T-helper 1 cell treated with Interleukin-12 subunit alpha and Interleukin-12 subunit beta and Interleukin-4 antibody, amounts not matched to agents 30 μg/mL and 1 μg/mL, for 36 hours (primary cell): ENCODE measurements around the gene PAM.

Source experiments
- H3K27ac Mint-ChIP-seq: one replicate; pipeline ENCODE4 v1.8.0; 2021; ENCODE audit warnings: mild to moderate bottlenecking, mixed read lengths
- H3K27me3 Mint-ChIP-seq: one replicate; pipeline ENCODE4 v1.8.0; 2021; ENCODE audit warnings: low read depth, mixed read lengths
- H3K36me3 Mint-ChIP-seq: one replicate; pipeline ENCODE4 v1.8.0; 2021; ENCODE audit warnings: low read depth, mixed read lengths
- H3K4me1 Mint-ChIP-seq: one replicate; pipeline ENCODE4 v1.8.0; 2021; ENCODE audit warnings: low read depth, mixed read lengths
- H3K4me3 Mint-ChIP-seq: one replicate; pipeline ENCODE4 v1.8.0; 2021; ENCODE audit warnings: mild to moderate bottlenecking, moderate library complexity, mixed read lengths
- H3K9me3 Mint-ChIP-seq: one replicate; pipeline ENCODE4 v1.8.0; 2021; ENCODE audit warnings: mixed read lengths

The PAM gene

DNA sequence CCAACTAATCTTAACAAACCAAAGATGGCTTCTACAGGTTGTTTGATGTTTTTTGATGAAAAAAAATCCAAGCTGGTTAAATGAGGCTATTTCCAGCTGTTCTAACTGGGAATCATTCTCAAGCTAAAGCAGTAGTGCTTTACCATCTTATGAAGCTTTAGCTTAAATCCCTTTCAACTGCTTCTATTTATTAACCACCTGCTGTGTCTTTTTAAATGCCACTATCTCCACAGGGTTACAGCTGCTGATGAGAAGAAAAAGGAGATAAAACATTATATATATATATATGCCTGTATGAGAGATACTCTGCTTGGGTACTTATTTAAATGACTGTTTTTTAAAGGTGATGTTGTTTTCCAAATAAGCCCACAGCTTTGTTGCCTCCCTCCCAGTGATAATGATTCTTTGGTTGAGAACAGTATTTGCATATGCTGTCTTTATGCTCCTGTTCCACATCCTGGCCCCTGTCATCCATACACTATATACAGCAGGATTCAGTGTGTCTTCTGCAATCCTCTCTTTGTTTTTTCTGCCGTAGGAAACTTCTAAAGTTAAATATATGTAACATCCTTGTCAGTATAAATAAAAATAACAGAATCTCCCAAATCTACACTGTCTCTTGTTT, 164.0 kb downstream of the PAM start:
- no peaks in the 10 kb centered on the region for H3K36me3 Mint-ChIP-seq
- H3K4me1 Mint-ChIP-seq: no peaks in the 10 kb centered on the region
- H3K27ac Mint-ChIP-seq: no peak overlapping the region
- H3K9me3 Mint-ChIP-seq: no peaks in the 10 kb centered on the region
- H3K4me3 Mint-ChIP-seq: no peak overlapping the region
- no peaks in the 10 kb centered on the region for H3K27me3 Mint-ChIP-seq

DNA sequence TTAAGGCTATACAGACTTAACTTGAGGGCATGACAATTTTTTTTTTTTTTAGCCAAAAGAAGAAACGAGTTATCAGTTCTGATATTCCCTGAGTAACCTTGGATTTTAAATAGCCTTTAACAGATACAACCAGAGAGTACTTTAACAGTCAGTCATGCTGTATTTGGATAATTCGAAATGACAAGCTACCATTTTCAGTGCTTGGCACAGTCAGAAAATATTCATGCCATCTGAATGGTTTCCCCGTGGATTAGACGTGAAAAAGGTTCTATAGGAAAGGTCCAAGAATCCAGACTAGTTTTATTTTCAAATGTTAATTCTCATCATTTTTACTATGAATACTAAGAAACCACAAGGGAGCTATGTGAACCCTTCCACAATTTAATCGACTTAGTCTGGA, 165.7 kb downstream of the PAM start:
- Mint-ChIP-seq H3K4me3 (no peak overlapping the region), H3K36me3 (no peaks in the 10 kb centered on the region), H3K4me1 (no peaks in the 10 kb centered on the region), H3K27me3 (no peaks in the 10 kb centered on the region), H3K27ac (no peak overlapping the region), H3K9me3 (no peaks in the 10 kb centered on the region)

DNA sequence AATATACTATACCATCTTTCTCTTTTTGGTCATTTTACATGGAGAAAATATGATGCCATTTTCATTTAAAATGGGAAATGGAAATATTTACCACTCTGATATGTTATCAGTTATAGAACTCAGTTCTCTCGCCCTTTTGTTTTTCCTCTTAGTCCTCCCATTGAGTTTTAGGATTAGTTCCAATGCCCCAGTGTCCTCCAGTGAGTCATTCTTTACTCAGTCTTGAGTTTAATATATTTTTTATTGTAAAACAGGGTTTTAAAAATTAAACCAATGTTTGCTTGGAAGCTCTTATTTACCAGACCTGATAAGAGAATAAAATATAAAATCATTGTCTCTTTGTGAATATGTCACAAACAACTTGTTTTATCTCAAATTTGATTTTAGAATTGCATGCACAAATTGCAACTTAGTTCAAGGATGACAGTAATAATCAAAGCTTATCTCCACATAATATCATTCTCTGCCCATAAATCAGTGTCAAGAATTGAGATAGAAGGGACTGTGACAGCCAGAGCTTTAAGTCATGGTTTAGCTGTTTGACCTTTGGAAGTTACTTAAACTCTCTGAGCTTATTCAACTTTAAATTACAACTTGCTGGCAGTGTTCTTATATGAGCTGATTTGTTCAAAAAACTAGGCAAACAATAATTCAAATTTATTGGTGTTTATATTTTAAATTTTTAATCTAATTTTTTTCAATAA, 166.4 kb downstream of the PAM start:
- Mint-ChIP-seq H3K4me1 (no peaks in the 10 kb centered on the region), H3K27ac (no peak overlapping the region), H3K4me3 (no peak overlapping the region), H3K36me3 (no peaks in the 10 kb centered on the region), H3K9me3 (no peaks in the 10 kb centered on the region), H3K27me3 (no peaks in the 10 kb centered on the region)

DNA sequence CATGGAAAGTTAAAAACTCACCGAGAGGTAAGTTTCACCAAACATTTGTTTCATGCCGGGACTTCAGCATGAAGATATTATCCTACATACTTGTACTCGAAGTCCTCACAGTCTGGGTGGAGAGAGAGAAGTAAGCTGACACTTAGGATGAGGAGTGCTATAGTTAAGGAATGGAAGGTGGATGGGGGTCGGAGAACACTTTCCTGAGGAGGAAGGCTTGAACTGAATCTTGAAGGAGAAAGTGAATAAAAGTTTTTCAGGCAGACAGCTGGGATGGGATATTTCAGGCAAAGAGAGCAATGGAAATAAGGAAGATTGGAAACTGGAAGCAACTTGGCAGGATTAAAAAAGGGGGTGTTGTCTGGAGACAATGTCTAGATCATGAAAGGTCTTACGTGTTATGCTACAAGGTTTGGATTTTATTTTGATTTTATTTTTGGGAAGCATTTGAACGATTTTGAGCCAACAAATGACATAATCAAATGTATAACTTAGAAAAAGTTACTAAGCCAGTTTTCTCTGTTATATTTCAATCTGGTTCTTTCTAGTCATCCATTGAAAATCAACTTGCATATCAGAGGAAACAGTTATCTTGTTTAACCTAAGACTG, 167.1 kb downstream of the PAM start:
- Mint-ChIP-seq H3K4me1 (no peaks in the 10 kb centered on the region), H3K9me3 (no peaks in the 10 kb centered on the region), H3K27me3 (no peaks in the 10 kb centered on the region), H3K4me3 (no peak overlapping the region), H3K27ac (no peak overlapping the region), H3K36me3 (no peaks in the 10 kb centered on the region)

DNA sequence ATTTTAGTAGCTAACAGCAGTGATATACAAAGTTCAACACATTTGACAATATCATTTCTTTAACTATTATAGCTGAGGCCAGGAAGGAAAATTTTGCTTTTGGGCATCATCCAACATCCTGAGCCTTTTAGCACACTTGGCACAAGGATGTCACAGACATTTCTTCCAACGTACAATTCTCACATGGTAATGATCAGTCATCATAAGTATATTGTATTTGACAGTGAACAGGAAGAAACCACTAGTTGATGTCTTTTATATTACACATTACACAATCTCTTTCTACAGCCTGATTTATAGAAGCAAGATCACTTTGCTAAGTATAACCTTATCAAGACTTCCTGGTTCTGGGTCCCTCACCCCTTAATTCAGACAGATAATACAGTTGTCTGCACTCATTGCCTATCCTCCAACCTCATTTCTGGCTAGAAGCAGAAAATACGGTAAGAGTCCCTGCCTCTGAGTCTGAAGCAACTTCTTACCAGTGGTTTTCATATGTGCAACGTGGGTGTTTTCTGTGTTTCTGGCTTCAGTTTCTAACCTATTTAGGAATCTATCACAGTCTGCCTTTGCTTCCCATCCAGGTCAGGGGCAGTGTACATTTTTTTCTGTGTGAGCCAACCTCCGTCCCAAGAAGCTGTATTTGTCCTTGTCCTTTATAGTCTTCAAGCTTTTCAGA, 167.8 kb downstream of the PAM start:
- H3K27me3 Mint-ChIP-seq: no peaks in the 10 kb centered on the region
- H3K27ac Mint-ChIP-seq: no peak overlapping the region
- no peaks in the 10 kb centered on the region for H3K36me3 Mint-ChIP-seq
- H3K4me1 Mint-ChIP-seq: no peaks in the 10 kb centered on the region
- H3K9me3 Mint-ChIP-seq: no peaks in the 10 kb centered on the region
- H3K4me3 Mint-ChIP-seq: no peak overlapping the region

DNA sequence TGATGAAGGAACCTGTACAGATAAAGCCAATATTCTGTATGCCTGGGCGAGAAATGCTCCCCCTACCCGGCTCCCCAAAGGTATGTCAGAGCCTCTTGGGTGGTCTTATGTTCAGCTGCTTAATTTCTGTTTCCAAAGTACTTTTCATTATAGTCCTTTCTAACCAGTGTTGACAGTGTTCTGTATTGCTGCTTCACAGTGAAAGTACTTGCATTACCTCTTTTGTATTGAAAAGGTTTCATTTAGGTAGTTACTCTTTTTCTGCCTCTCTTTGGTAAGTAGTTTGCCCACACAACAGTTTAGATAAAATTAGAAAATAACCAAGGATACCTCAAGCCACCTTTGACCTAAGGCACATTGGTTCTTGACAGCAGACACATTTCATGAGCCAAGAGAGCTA, 169.9 kb downstream of the PAM start:
- H3K4me3 Mint-ChIP-seq: no peak overlapping the region
- H3K9me3 Mint-ChIP-seq: no peaks in the 10 kb centered on the region
- no peak overlapping the region for H3K27ac Mint-ChIP-seq
- H3K27me3 Mint-ChIP-seq: no peaks in the 10 kb centered on the region
- no peaks in the 10 kb centered on the region for H3K36me3 Mint-ChIP-seq
- H3K4me1 Mint-ChIP-seq: no peaks in the 10 kb centered on the region

DNA sequence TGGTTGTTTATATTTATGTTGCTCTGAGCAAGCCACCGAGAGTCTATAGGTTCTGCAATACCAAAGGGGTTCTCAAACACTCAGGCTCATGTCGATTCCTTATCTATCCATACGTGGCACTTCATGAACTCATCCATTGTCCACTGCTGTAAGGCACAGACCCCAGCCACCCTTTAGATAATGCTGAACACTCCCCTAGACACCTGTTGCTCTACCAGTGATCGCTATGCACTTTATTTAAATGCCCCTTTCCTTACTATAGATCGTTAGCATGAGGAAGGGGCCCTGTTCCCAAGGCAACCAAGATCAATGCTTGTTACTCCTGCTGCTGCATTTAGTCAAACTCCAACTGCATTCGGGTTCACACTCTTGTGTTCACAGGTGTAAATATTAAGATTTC, 171.9 kb downstream of the PAM start:
- no peak overlapping the region for H3K4me3 Mint-ChIP-seq
- H3K36me3 Mint-ChIP-seq: no peaks in the 10 kb centered on the region
- H3K27me3 Mint-ChIP-seq: no peaks in the 10 kb centered on the region
- H3K27ac Mint-ChIP-seq: no peak overlapping the region
- H3K9me3 Mint-ChIP-seq: no peaks in the 10 kb centered on the region
- no peaks in the 10 kb centered on the region for H3K4me1 Mint-ChIP-seq

DNA sequence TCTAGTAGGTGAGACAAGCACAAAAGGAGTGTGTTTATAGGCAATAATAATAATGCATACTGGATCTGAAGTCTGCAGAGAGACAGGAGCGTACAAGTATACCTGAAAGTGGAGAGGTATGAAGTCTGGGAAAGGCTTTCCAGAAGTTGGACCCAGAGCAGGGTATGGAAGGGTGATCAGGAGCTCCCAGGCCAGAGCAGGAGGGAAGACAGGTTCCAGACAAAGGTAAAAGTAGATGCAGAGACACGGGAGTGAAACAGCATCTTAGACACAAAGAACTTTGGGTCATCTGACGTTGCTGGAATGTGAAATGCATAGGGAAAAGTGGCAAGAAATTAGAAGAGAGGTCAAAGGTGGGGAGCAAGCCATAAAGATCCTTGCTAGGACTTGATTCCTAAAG, 175.1 kb downstream of the PAM start:
- no peaks in the 10 kb centered on the region for H3K9me3 Mint-ChIP-seq
- H3K27ac Mint-ChIP-seq: no peak overlapping the region
- H3K4me3 Mint-ChIP-seq: no peak overlapping the region
- H3K36me3 Mint-ChIP-seq: no peaks in the 10 kb centered on the region
- no peaks in the 10 kb centered on the region for H3K4me1 Mint-ChIP-seq
- no peaks in the 10 kb centered on the region for H3K27me3 Mint-ChIP-seq

DNA sequence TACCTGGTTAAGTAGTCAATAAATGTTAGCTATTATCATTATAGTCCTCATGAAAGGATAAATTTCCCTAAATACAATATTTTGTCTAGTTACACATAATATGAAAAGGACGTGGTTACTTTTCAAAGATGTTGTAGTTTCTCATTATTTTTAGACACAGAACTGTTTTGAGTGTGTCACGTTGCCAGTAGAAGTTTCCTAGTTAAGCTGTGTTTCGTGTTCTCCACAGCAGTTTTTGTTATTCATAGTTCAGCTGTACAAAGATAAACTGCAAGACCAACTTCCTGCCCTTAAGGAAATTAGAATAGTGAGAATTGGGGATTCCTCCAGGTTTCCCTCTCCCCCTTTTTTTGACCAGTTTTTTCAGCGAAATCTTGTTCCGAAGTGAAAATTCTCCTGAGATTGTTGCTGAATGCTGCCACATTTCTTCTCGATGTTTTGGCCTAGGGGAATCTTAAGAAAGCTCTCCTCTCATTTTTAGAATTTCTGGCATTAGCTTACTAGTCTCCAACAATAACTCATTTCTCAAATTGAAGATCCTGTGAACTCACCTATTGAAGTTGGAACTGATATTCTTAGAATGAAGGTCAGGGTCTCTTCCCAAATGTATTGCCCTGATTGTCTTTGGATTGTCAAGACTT, 176.1 kb downstream of the PAM start:
- Mint-ChIP-seq H3K4me3 (no peak overlapping the region), H3K9me3 (no peaks in the 10 kb centered on the region), H3K27me3 (no peaks in the 10 kb centered on the region), H3K27ac (no peak overlapping the region), H3K4me1 (no peaks in the 10 kb centered on the region), H3K36me3 (no peaks in the 10 kb centered on the region)

DNA sequence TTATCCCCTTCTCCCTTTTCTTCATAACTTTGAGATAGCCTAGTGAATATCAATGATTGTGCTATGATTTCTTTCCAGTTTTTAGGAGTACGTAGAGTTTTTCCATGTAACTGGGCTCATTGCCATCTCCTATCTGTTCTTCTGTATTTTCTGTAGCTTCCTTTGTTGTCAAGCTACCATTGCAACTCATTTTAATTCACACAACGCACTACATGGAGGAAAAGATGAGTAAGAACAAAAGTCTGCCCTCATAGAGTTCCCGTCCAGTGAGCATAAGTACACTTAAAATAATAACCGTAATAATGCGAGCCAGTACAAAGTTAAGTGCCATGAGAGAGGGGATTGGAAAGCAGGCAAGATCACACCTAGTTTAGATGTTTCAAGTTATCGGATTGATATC, 177.7 kb downstream of the PAM start:
- no peaks in the 10 kb centered on the region for H3K9me3 Mint-ChIP-seq
- no peaks in the 10 kb centered on the region for H3K27me3 Mint-ChIP-seq
- H3K4me1 Mint-ChIP-seq: no peaks in the 10 kb centered on the region
- no peak overlapping the region for H3K27ac Mint-ChIP-seq
- no peaks in the 10 kb centered on the region for H3K36me3 Mint-ChIP-seq
- no peak overlapping the region for H3K4me3 Mint-ChIP-seq

DNA sequence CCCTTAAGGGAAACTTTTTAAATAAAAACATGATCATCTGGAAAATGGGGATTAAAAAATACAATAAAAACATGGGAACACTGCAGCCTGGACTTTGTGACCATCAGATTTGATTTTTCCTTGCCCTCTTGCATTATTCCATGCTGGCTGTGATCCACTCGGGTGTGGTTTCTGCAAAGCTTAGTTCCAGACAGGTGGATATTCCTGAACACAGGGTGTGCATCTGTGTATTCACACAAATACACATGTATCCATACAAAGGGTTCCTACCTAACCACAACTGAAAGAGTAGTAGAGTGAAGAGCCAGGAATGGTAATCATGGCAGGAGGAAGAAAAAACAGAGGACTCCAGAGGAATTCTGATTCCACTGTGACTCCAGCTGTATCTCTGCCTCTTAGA, 178.2 kb downstream of the PAM start:
- H3K27ac Mint-ChIP-seq: no peak overlapping the region
- no peaks in the 10 kb centered on the region for H3K4me1 Mint-ChIP-seq
- no peaks in the 10 kb centered on the region for H3K27me3 Mint-ChIP-seq
- H3K4me3 Mint-ChIP-seq: no peak overlapping the region
- H3K36me3 Mint-ChIP-seq: no peaks in the 10 kb centered on the region
- no peaks in the 10 kb centered on the region for H3K9me3 Mint-ChIP-seq

DNA sequence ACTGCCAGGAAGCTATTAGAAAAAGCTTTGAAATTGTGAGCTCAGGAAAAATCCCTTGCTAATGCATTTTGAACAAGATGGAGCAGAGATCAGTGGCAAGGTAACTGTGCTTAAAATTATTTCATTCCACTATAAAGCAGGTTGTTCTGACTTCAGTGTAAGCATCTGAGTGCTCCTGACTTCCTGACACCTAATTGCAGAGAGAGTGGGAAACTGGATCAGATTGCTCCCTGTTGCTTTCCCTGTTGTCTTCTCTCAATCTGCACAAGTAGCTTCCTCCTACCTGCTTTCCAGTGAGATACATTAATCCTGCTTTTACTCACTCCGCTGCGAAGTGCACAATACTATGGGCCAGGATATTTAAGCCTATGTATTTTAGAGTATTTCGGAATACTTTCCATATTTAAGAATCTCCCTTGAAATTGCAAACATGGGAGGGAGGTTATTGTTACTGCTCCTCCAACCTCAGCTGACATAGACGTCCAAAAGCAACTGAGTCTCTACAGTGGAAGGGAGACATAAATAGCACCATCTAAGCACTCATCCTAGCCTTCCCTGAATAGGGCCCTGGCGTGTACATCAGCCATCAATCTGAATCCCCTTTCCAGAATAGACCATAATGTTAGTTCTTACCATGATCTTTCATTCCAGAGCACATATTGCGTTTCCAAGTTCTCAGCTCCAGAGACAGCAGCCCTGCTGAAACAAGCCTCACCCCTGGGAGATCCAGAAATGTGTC, 178.8 kb downstream of the PAM start:
- Mint-ChIP-seq H3K36me3 (no peaks in the 10 kb centered on the region), H3K4me3 (no peak overlapping the region), H3K9me3 (no peaks in the 10 kb centered on the region), H3K4me1 (peaks cover 1% of the 10 kb centered on the region), H3K27ac (no peak overlapping the region), H3K27me3 (no peaks in the 10 kb centered on the region)

DNA sequence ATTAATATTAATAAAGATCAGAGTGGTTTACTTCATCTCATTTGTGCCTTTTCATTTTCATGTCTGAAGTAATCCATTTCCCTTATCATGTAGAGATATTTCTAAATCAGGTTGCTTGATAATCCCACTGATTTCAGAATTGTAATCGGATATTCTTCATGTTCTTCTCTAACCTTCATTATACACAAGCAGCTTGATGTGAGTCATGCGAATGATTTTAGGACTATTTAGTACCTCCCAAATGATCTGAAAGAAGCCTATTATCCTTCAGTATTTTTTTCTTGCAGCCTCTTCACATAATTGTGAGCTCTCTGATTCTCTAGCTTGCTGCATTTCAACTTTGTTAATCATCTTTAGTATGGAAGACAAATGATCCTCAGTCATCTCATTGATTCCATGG, 182.8 kb downstream of the PAM start:
- Mint-ChIP-seq H3K27ac (no peak overlapping the region), H3K4me1 (peaks cover 1% of the 10 kb centered on the region), H3K9me3 (no peaks in the 10 kb centered on the region), H3K4me3 (no peak overlapping the region), H3K36me3 (peaks cover 2% of the 10 kb centered on the region), H3K27me3 (no peaks in the 10 kb centered on the region)

DNA sequence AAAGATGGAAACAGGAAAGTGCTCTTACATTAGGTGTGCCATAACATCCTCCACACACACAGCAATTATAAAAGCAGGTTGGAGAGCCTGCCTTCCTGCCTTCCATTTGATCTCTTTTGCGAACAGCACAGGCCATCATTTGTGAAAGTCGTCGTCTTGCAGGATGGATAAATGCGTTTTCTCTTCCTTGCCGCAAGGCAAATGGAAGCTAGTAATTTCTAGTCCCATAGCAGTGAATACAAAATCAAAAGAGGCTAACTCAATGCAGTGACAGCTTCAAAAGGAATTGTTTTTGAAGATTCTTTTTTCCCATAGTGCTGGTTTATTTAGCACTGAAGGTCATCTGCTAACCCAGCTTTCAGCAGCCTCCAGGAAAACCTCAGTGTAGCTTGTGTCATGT, 186.0 kb downstream of the PAM start:
- Mint-ChIP-seq H3K4me1 (peaks cover 1% of the 10 kb centered on the region), H3K9me3 (no peaks in the 10 kb centered on the region), H3K36me3 (peaks cover 2% of the 10 kb centered on the region), H3K27me3 (no peaks in the 10 kb centered on the region), H3K27ac (no peak overlapping the region), H3K4me3 (no peak overlapping the region)
